HL-60 (cell line): ENCODE data around the gene FAM117A.
A peak's percentile ranks its signal among the peaks of the same experiment; 100 is the strongest.

Experiments used
- DNase-seq, 2 experiments: peaks; one replicate each; pipeline ENCODE4 v3.0.0-alpha.2; 2010 to 2020; ENCODE audit warnings: low read depth in 1 of 2, low spot score in 1 of 2
- H3K27ac ChIP-seq: fragments of 250-450 bp; sonication (Bioruptor Pico); replicated peaks from 2 replicates; pipeline ENCODE4 v1.5.1; 2020; ENCODE audit warnings: mild to moderate bottlenecking, moderate library complexity
- H3K27me3 ChIP-seq: fragments of 250-450 bp; sonication (Bioruptor Pico); 2 replicates; pipeline ENCODE4 v1.5.1; 2021; ENCODE audit warnings: mild to moderate bottlenecking, moderate library complexity; ENCODE audit not compliant: insufficient read depth, poor library complexity, severe bottlenecking
- H3K4me3 ChIP-seq: replicated peaks from 2 replicates; pipeline ENCODE4 v1.5.1; 2011; ENCODE audit warnings: mild to moderate bottlenecking, control low read depth, low read length; ENCODE audit not compliant: insufficient read depth
- GABPA ChIP-seq: IDR thresholded peaks from 2 replicates; pipeline ENCODE4 v1.6.1; 2012; ENCODE audit warnings: low read depth
- POLR2AphosphoS5 ChIP-seq: IDR thresholded peaks from 2 replicates; pipeline ENCODE4 v1.6.1; 2012; ENCODE audit warnings: low read depth
- SPI1 ChIP-seq: IDR thresholded peaks from 2 replicates; pipeline ENCODE4 v1.6.1; 2012; ENCODE audit warnings: low read depth, mild to moderate bottlenecking, borderline replicate concordance
- TF ChIP-seq, protein P1 (sequence below): IDR thresholded peaks from 2 replicates; pipeline ENCODE4 v1.6.1; 2012; ENCODE audit warnings: low read depth; ENCODE audit not compliant: insufficient replicate concordance
- TF ChIP-seq, protein P2 (sequence below): IDR thresholded peaks from one replicate; pipeline ENCODE4 v1.5.1; 2011; ENCODE audit warnings: low read length, control low read depth, inconsistent platforms; ENCODE audit not compliant: insufficient read depth

FAM117A gene

DNA sequence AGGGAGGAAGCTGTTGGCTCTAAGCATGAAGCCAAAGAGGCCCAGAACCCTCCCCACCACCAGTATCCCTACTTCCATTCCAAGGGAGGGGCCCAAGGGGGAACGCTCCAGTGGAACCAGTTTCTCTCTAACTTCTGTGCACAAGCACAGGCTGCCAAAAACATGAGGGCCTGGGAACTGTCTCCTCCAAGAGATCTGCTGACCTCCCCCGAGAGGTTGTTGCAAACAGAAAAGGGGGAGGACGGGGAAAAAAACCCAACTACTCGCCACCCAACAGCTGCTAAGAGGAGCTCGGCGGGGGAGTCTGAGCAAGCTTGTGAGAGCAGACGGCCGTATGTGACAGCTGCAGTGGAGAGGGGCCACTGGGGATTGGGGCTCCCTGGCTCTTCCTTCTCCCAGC, 40.5 kb downstream of the FAM117A start:
- DNase-seq, result peak in 1 of 2 experiments; percentile 80
- H3K27me3 ChIP-seq, result no peaks in the 10 kb centered on the region
- no peak overlapping the region for H3K4me3 ChIP-seq
- TF ChIP-seq GABPA (no peak), POLR2AphosphoS5 (peak; percentile 44; the same call in 1 of the 2 replicates), SPI1 (no peak)
- TF ChIP-seq, protein P1, sequence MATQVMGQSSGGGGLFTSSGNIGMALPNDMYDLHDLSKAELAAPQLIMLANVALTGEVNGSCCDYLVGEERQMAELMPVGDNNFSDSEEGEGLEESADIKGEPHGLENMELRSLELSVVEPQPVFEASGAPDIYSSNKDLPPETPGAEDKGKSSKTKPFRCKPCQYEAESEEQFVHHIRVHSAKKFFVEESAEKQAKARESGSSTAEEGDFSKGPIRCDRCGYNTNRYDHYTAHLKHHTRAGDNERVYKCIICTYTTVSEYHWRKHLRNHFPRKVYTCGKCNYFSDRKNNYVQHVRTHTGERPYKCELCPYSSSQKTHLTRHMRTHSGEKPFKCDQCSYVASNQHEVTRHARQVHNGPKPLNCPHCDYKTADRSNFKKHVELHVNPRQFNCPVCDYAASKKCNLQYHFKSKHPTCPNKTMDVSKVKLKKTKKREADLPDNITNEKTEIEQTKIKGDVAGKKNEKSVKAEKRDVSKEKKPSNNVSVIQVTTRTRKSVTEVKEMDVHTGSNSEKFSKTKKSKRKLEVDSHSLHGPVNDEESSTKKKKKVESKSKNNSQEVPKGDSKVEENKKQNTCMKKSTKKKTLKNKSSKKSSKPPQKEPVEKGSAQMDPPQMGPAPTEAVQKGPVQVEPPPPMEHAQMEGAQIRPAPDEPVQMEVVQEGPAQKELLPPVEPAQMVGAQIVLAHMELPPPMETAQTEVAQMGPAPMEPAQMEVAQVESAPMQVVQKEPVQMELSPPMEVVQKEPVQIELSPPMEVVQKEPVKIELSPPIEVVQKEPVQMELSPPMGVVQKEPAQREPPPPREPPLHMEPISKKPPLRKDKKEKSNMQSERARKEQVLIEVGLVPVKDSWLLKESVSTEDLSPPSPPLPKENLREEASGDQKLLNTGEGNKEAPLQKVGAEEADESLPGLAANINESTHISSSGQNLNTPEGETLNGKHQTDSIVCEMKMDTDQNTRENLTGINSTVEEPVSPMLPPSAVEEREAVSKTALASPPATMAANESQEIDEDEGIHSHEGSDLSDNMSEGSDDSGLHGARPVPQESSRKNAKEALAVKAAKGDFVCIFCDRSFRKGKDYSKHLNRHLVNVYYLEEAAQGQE, result no peak
- peak overlapping the region; percentile 66 for H3K27ac ChIP-seq

DNA sequence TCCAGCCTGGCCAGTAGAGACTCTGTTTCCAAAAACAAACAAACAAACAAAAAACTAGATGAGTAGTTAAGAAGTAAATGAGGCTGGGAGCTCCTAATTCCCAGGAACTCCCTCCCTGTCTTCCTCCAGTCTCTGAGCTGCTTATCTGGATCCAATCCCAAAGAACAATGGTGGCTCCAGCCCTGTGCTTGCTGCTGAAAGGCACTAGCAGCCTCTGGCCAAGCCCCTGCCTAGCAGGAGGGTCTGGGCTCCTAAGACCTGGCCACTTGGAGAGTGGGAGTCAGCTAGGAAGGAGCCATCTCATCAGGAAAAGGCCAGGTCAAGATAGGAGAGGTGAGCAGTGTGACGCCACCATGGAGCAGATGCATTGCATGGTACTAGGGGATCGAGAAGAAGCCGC, 41.9 kb downstream of the FAM117A start:
- no peak for DNase-seq
- TF ChIP-seq, protein P1, result no peak
- TF ChIP-seq GABPA (no peak), SPI1 (no peak), POLR2AphosphoS5 (no peak)
- TF ChIP-seq, protein P2, sequence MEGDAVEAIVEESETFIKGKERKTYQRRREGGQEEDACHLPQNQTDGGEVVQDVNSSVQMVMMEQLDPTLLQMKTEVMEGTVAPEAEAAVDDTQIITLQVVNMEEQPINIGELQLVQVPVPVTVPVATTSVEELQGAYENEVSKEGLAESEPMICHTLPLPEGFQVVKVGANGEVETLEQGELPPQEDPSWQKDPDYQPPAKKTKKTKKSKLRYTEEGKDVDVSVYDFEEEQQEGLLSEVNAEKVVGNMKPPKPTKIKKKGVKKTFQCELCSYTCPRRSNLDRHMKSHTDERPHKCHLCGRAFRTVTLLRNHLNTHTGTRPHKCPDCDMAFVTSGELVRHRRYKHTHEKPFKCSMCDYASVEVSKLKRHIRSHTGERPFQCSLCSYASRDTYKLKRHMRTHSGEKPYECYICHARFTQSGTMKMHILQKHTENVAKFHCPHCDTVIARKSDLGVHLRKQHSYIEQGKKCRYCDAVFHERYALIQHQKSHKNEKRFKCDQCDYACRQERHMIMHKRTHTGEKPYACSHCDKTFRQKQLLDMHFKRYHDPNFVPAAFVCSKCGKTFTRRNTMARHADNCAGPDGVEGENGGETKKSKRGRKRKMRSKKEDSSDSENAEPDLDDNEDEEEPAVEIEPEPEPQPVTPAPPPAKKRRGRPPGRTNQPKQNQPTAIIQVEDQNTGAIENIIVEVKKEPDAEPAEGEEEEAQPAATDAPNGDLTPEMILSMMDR, result no peak
- H3K4me3 ChIP-seq, result no peak overlapping the region
- peak overlapping the region; percentile 66 for H3K27ac ChIP-seq
- H3K27me3 ChIP-seq, result no peaks in the 10 kb centered on the region

DNA sequence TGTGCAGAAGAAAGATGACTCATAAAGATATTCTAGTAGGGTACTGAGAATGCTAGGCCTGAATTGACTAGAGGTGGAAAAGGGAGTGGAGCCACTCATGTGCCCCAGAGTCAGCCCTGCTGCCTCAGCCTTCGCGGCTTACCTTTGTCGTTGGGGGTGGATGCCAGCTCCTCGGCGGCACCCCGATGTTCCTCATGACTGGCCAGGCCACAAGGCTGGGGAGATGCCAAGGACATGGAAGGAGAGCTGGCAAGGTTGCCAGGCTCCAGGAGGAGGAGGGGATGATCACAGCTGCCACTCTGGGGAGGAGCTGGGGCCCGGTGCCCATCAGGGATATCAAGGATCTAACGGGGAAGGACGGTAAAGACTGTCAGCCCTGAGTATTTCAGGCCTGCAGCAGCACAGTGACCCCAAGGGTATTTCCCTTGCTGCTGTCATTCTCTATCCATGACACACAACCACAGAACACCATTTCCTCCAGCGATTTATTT, 46.5 kb downstream of the FAM117A start:
- H3K27me3 ChIP-seq, result no peaks in the 10 kb centered on the region
- H3K27ac ChIP-seq, result no peak overlapping the region
- DNase-seq, result no peak
- TF ChIP-seq, protein P2, result no peak
- TF ChIP-seq SPI1, result no peak
- TF ChIP-seq, protein P1, result no peak
- TF ChIP-seq GABPA, result no peak
- no peak for TF ChIP-seq POLR2AphosphoS5
- H3K4me3 ChIP-seq, result no peak overlapping the region
